ENCODE data around the gene NDFIP1. TPM values are rescaled to one million over a fixed set of nuclear protein-coding genes. Genes with fewer than 3 reads are reported as not detected.

The NDFIP1 gene
- total and polyA plus RNA-seq, 2 experiments from 2014 or later = 78.0 to 83.5 TPM

GRCh38 chr5:142078221-142078620 lies 30.4 kb upstream of the NDFIP1 start:
- no peak for TF ChIP-seq CTCF (IDR thresholded peaks at IDR 0.05; ENCODE audit: low read depth, low read length)
- no peak overlapping the region for H3K4me3 ChIP-seq
- H3K9me3 ChIP-seq (ENCODE audit: low read depth) = no peaks in the 10 kb centered on the region
- DNase-seq (ENCODE audit: low read depth in 1 of 2, low spot score in 1 of 2) = no peak
- no peak overlapping the region for H3K27ac ChIP-seq
- no peaks in the 10 kb centered on the region for H3K27me3 ChIP-seq
- H3K36me3 ChIP-seq = no peaks in the 10 kb centered on the region
- H3K4me1 ChIP-seq (ENCODE audit: low read depth) = no peaks in the 10 kb centered on the region

DNA sequence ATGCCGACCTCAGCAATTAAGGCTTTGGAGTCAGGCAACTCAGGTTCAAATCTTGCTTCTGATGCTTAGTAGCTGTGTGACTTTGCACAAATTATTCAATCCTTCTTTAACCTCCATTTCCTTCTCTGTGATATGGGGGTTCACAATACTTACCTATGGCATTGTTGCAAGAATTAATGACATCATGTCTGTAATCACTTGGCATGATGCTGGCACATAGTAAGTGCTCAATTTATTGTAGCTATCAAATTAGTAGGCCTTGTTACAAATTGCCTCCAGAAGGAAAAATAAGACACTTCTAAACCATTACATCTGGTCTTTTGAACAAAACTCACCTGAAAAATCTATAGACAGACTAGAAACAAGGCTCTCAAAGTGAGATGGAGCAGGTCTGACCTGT lies 29.9 kb upstream of the NDFIP1 start:
- no peak for TF ChIP-seq CTCF (IDR thresholded peaks at IDR 0.05; ENCODE audit: low read depth, low read length)
- H3K4me3 ChIP-seq = no peak overlapping the region
- no peak for DNase-seq (ENCODE audit: low read depth in 1 of 2, low spot score in 1 of 2)
- H3K9me3 ChIP-seq (ENCODE audit: low read depth) = no peaks in the 10 kb centered on the region
- H3K27me3 ChIP-seq = no peaks in the 10 kb centered on the region
- H3K4me1 ChIP-seq (ENCODE audit: low read depth) = no peaks in the 10 kb centered on the region
- H3K36me3 ChIP-seq = no peaks in the 10 kb centered on the region
- no peak overlapping the region for H3K27ac ChIP-seq

GRCh38 chr5:142079306-142079721 lies 29.3 kb upstream of the NDFIP1 start:
- Histone ChIP-seq H3K9me3 (ENCODE audit: low read depth) (no peaks in the 10 kb centered on the region), H3K4me3 (no peak overlapping the region), H3K4me1 (ENCODE audit: low read depth) (no peaks in the 10 kb centered on the region), H3K27me3 (no peaks in the 10 kb centered on the region), H3K36me3 (no peaks in the 10 kb centered on the region), H3K27ac (no peak overlapping the region)
- no peak for TF ChIP-seq CTCF (IDR thresholded peaks at IDR 0.05; ENCODE audit: low read depth, low read length)
- no peak for DNase-seq (ENCODE audit: low read depth in 1 of 2, low spot score in 1 of 2)

DNA sequence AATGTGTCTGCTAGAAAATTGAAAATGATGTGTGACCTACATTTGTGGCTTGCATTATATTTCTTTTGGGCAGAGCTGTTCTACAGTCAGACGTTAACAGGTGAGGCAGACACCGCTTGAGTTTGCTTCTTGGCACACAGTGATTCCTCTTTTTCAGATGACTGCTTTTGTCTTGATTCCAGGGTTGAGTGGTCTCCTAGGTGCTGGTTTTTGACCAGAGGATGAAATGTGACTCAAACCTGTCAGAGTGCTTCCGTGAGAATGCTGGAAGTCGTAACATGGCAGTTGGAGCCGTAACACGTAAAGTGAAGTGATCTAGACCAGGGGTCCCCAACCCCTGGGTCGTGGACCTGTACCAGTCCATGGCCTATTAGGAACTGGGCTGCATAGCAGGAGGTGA lies 28.3 kb upstream of the NDFIP1 start:
- H3K4me1 ChIP-seq (ENCODE audit: low read depth) = no peaks in the 10 kb centered on the region
- H3K9me3 ChIP-seq (ENCODE audit: low read depth) = no peaks in the 10 kb centered on the region
- H3K27me3 ChIP-seq = no peaks in the 10 kb centered on the region
- H3K4me3 ChIP-seq = no peak overlapping the region
- H3K36me3 ChIP-seq = no peaks in the 10 kb centered on the region
- no peak for DNase-seq (ENCODE audit: low read depth in 1 of 2, low spot score in 1 of 2)
- TF ChIP-seq CTCF (IDR thresholded peaks at IDR 0.05; ENCODE audit: low read depth, low read length) = no peak
- H3K27ac ChIP-seq = no peak overlapping the region

GRCh38 chr5:142082182-142082781 lies 26.3 kb upstream of the NDFIP1 start:
- H3K36me3 ChIP-seq = no peaks in the 10 kb centered on the region
- no peak for TF ChIP-seq CTCF (IDR thresholded peaks at IDR 0.05; ENCODE audit: low read depth, low read length)
- no peak for DNase-seq (ENCODE audit: low read depth in 1 of 2, low spot score in 1 of 2)
- H3K27ac ChIP-seq = no peak overlapping the region
- no peaks in the 10 kb centered on the region for H3K9me3 ChIP-seq (ENCODE audit: low read depth)
- H3K4me1 ChIP-seq (ENCODE audit: low read depth) = no peaks in the 10 kb centered on the region
- H3K4me3 ChIP-seq = no peak overlapping the region
- no peaks in the 10 kb centered on the region for H3K27me3 ChIP-seq
